GM21737 (cell line): ENCODE data around the gene SMAD7.
"Not testable (repeated sequence)": the region's sequence is repeated elsewhere in the genome, so short reads cannot be mapped to it uniquely, and the experiment has no call there.

ENCODE experiments used
- ATAC-seq: cut with Tn5 transposase; IDR thresholded peaks from one replicate; pipeline ENCODE4 v1.9.1; 2021; ENCODE audit warnings: mild to moderate bottlenecking, moderate library complexity; ENCODE audit not compliant: unreplicated experiment

Gene SMAD7

GRCh38 chr18:48884306-48884705, 66.5 kb downstream of the SMAD7 start:
- ATAC-seq, result no peak

- ATAC-seq, result no peak
These were observed 68.4 kb downstream of the SMAD7 start for GRCh38 chr18:48882379-48882778.

GRCh38 chr18:48880931-48881330, 69.8 kb downstream of the SMAD7 start:
- ATAC-seq, result no peak

- ATAC-seq, result no peak
These were observed 71.7 kb downstream of the SMAD7 start for GRCh38 chr18:48879008-48879431.

- no peak for ATAC-seq
These were observed 72.3 kb downstream of the SMAD7 start for GRCh38 chr18:48878471-48878870.

- ATAC-seq, result no peak
These were observed 72.8 kb downstream of the SMAD7 start for GRCh38 chr18:48877941-48878340.

GRCh38 chr18:48876590-48876989, 74.2 kb downstream of the SMAD7 start:
- no peak for ATAC-seq

GRCh38 chr18:48875942-48876511, 74.7 kb downstream of the SMAD7 start:
- ATAC-seq, result no peak

- ATAC-seq, result no peak
These were observed 75.3 kb downstream of the SMAD7 start for GRCh38 chr18:48875314-48875941.

GRCh38 chr18:48874701-48875162, 76.0 kb downstream of the SMAD7 start:
- ATAC-seq, result no peak

GRCh38 chr18:48874233-48874632, 76.5 kb downstream of the SMAD7 start:
- no peak for ATAC-seq

- ATAC-seq, result no peak
These were observed 78.3 kb downstream of the SMAD7 start for GRCh38 chr18:48872234-48873145.

GRCh38 chr18:48871391-48872166, 79.2 kb downstream of the SMAD7 start:
- no peak for ATAC-seq

GRCh38 chr18:48870926-48871325, 79.8 kb downstream of the SMAD7 start:
- ATAC-seq, result not testable (repeated sequence)
